Kidney epithelial cell (primary cell): Measurements from ENCODE around the gene ACAP3. TPM values are rescaled to one million over a fixed set of nuclear protein-coding genes. Genes with fewer than 3 reads are reported as not detected.

ENCODE experiments used
- DNase-seq: peaks from one replicate; pipeline ENCODE4 v3.0.0-alpha.2; 2010; ENCODE audit warnings: low read depth
- H3K27me3 ChIP-seq: 2 replicates; pipeline ENCODE4 v1.6.0; 2011; ENCODE audit warnings: low read length; ENCODE audit not compliant: control insufficient read depth, insufficient read depth
- H3K36me3 ChIP-seq: 2 replicates; pipeline ENCODE4 v1.5.1; 2011; ENCODE audit warnings: low read length; ENCODE audit not compliant: control insufficient read depth, insufficient read depth
- H3K4me3 ChIP-seq: 2 replicates; pipeline ENCODE4 v1.5.1; 2011; ENCODE audit warnings: low read depth, mild to moderate bottlenecking, control low read depth, low read length
- CTCF ChIP-seq: IDR thresholded peaks from 2 replicates; pipeline ENCODE4 v1.5.1; 2011; ENCODE audit warnings: mild to moderate bottlenecking, moderate library complexity, low read length, control low read depth, inconsistent platforms; ENCODE audit not compliant: insufficient read depth, poor library complexity, severe bottlenecking
- total RNA-seq: library from RNA; depleted of rRNA; stranded (reverse); fragments of >200 nt; gene quantifications from 2 replicates; pipeline ENCODE4 v1.2.3, GENCODE V29; 2015

Gene ACAP3
- total RNA-seq, 1 donor from 2014 or later: 37.9 TPM

DNA sequence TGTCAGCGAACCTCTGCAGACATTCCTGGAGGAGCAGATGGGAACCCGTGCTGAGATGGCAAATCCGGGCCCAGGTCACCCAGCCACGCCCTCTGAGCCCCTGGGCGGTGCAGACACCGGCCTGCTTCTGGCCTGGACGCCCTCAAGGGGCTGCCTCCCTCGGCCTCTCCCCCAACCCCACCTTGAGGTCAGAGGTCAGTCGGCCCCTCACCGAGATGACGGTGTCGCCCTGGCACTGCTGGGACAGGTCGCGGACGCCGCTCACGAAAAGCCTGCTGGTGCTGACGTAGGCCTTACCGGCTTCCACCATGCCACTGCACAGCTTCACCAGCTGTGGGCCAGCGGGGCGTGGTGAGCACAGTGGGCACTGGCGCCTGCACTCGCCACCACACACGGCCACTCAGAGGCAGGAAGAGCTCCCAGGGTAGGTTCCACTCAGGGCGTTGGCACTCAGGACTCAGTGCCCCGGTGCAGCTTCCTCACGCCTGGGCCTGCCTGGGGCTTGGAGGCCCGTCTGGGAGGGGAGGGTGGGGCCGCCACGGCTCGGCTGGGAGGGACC lies 4.7 kb downstream of the ACAP3 start:
- Histone ChIP-seq H3K4me3 (no peak overlapping the region), H3K27me3 (no peaks in the 10 kb centered on the region), H3K36me3 (no peaks in the 10 kb centered on the region)
- no peak for DNase-seq
- TF ChIP-seq CTCF: no peak

DNA sequence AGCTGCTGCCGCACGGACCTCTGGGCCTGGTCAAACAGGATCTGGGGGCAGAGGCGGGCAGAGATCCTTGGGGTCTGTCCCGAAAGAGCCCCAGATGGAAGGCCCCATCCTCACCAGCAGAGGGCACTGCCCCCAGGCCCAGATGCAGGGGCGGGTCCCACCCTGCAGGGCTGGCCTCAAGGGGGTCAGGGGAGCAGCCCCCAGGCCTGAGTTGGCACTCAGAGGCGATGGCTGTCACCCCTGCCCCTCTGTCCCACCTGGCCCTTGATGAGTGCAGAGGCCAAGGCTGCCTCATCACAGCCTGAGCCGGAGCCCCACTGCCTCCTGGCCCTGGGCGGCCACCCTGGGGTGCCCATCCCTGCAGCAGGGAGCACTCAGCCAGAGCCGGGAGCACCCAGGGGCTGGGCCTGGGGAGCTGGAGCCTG lies 5.7 kb downstream of the ACAP3 start:
- DNase-seq: no peak
- H3K4me3 ChIP-seq: no peak overlapping the region

GRCh38 chr1:1300352-1300739 lies 7.4 kb downstream of the ACAP3 start:
- Histone ChIP-seq H3K4me3 (no peak overlapping the region), H3K27me3 (no peaks in the 10 kb centered on the region), H3K36me3 (no peaks in the 10 kb centered on the region)
- no peak for TF ChIP-seq CTCF
- DNase-seq: no peak

More for the DNA sequence above, 5.7 kb downstream of the ACAP3 start:
- Histone ChIP-seq H3K27me3 (no peaks in the 10 kb centered on the region), H3K36me3 (no peaks in the 10 kb centered on the region)
- TF ChIP-seq CTCF: peak; percentile 51

DNA sequence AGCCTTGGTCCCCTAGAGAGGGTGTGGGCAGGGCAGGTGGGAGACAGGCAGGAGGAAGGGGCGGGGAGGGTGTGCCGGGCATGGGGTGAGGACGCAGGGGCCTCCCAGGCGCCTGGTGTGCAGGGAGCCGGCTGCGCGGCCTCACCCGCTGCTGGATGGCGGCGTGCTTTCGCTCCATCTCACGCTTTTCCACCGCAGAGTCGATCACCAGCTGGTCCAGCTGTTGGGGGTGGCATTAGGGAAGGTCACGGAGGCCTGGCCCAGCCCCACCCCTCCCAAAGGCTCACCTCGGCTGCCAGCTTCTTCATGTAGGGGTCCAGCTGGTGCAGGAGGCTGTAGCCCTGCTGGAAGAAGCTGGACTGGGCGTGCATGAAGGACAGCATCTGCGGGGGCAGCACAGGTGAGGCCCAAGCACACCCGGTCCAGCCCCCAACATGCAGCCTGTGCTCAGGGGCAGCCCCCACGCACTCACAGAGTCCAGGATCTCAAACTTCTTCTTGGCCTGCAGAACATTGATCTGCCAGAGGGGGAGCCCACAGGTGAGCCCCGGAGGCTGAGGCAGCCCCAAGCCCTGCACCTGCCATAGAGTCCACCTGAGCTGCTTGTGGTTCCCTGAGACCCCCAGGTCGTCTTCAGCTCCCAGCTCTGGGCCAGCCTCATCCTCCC lies 7.9 kb downstream of the ACAP3 start:
- no peak overlapping the region for H3K4me3 ChIP-seq
- TF ChIP-seq CTCF: peak; percentile 45
- H3K36me3 ChIP-seq: no peaks in the 10 kb centered on the region
- no peaks in the 10 kb centered on the region for H3K27me3 ChIP-seq
- DNase-seq: no peak

- no peaks in the 10 kb centered on the region for H3K27me3 ChIP-seq
- no peaks in the 10 kb centered on the region for H3K36me3 ChIP-seq
- no peak for TF ChIP-seq CTCF
- DNase-seq: no peak
- no peak overlapping the region for H3K4me3 ChIP-seq
Measured at GRCh38 chr1:1298861-1299685, 8.7 kb downstream of the ACAP3 start.
